Measurements from ENCODE around the gene FCN3.

Gene FCN3

GRCh38 chr1:27402349-27402754 lies 27.7 kb upstream of the FCN3 start:
- Histone ChIP-seq H3K36me3 (ENCODE audit: control insufficient read depth, low read length) (peaks cover 3% of the 10 kb centered on the region; the same call in 1 of the 2 replicates), H3K27me3 (ENCODE audit: control insufficient read depth, low read length) (no peaks in the 10 kb centered on the region), H3K4me3 (ENCODE audit: low read length) (no peak overlapping the region), H3K9me3 (ENCODE audit: control insufficient read depth, insufficient read depth, low read length) (no peaks in the 10 kb centered on the region), H3K79me2 (ENCODE audit: control insufficient read depth, low read length) (no peaks in the 10 kb centered on the region), H3K4me1 (ENCODE audit: control insufficient read depth, low read length) (peaks cover 22% of the 10 kb centered on the region), H3F3A (ENCODE audit: control insufficient read depth, insufficient read depth) (0 out of 2 replicates have a peak, but pooled peaks cover 4% of the 10 kb centered on the region), H3K27ac (ENCODE audit: low read depth, low read length) (no peak overlapping the region), H4K20me1 (ENCODE audit: control insufficient read depth, insufficient read depth, low read depth, low read length) (no peaks in the 10 kb centered on the region), H3K9me2 (replicated peaks; ENCODE audit: control insufficient read depth, low read length) (no peaks in the 10 kb centered on the region), H3K4me2 (ENCODE audit: low read length) (no peak overlapping the region; the same call in 1 of the 2 replicates)
- no peak for TF ChIP-seq CTCF (IDR thresholded peaks at IDR 0.05; ENCODE audit: low read depth, low read length, poor library complexity, severe bottlenecking)
- TF ChIP-seq EZH2phosphoT487 (IDR thresholded peaks at IDR 0.05; ENCODE audit: borderline replicate concordance, low read length), result no peak

- Histone ChIP-seq H3K36me3 (ENCODE audit: control insufficient read depth, low read length) (no peaks in the 10 kb centered on the region), H3K4me1 (ENCODE audit: control insufficient read depth, low read length) (peaks cover 22% of the 10 kb centered on the region), H3K4me3 (ENCODE audit: low read length) (no peak overlapping the region), H4K20me1 (ENCODE audit: control insufficient read depth, insufficient read depth, low read depth, low read length) (no peaks in the 10 kb centered on the region), H3K27ac (ENCODE audit: low read depth, low read length) (no peak overlapping the region), H3F3A (ENCODE audit: control insufficient read depth, insufficient read depth) (0 out of 2 replicates have a peak, but pooled peaks cover 4% of the 10 kb centered on the region), H3K9me2 (replicated peaks; ENCODE audit: control insufficient read depth, low read length) (no peaks in the 10 kb centered on the region), H3K4me2 (ENCODE audit: low read length) (no peak overlapping the region), H3K27me3 (ENCODE audit: control insufficient read depth, low read length) (no peaks in the 10 kb centered on the region), H3K79me2 (ENCODE audit: control insufficient read depth, low read length) (no peaks in the 10 kb centered on the region), H3K9me3 (ENCODE audit: control insufficient read depth, insufficient read depth, low read length) (no peaks in the 10 kb centered on the region)
- TF ChIP-seq EZH2phosphoT487 (IDR thresholded peaks at IDR 0.05; ENCODE audit: borderline replicate concordance, low read length) (no peak), CTCF (IDR thresholded peaks at IDR 0.05; ENCODE audit: low read depth, low read length, poor library complexity, severe bottlenecking) (no peak)
Observed at GRCh38 chr1:27400963-27401341, 26.3 kb upstream of the FCN3 start.

GRCh38 chr1:27400082-27400962 lies 25.7 kb upstream of the FCN3 start:
- Histone ChIP-seq H3K27ac (ENCODE audit: low read depth, low read length) (no peak overlapping the region), H3K9me3 (ENCODE audit: control insufficient read depth, insufficient read depth, low read length) (no peaks in the 10 kb centered on the region), H3K36me3 (ENCODE audit: control insufficient read depth, low read length) (no peaks in the 10 kb centered on the region), H3K4me1 (ENCODE audit: control insufficient read depth, low read length) (peaks cover 22% of the 10 kb centered on the region), H3F3A (ENCODE audit: control insufficient read depth, insufficient read depth) (0 out of 2 replicates have a peak, but pooled peaks cover 4% of the 10 kb centered on the region), H3K79me2 (ENCODE audit: control insufficient read depth, low read length) (no peaks in the 10 kb centered on the region), H3K4me2 (ENCODE audit: low read length) (no peak overlapping the region), H3K27me3 (ENCODE audit: control insufficient read depth, low read length) (no peaks in the 10 kb centered on the region), H3K4me3 (ENCODE audit: low read length) (no peak overlapping the region), H3K9me2 (replicated peaks; ENCODE audit: control insufficient read depth, low read length) (no peaks in the 10 kb centered on the region), H4K20me1 (ENCODE audit: control insufficient read depth, insufficient read depth, low read depth, low read length) (no peaks in the 10 kb centered on the region)
- TF ChIP-seq CTCF (IDR thresholded peaks at IDR 0.05; ENCODE audit: low read depth, low read length, poor library complexity, severe bottlenecking), result no peak
- TF ChIP-seq EZH2phosphoT487 (IDR thresholded peaks at IDR 0.05; ENCODE audit: borderline replicate concordance, low read length), result no peak

Measured in DOHH2 (cell line).